Middle frontal gyrus (tissue), 1 donor: ENCODE data around the gene HPS4.
A peak's percentile ranks its signal among the peaks of the same experiment; 100 is the strongest.

Experiments
- DNase-seq: peaks from one replicate; pipeline ENCODE4 v3.0.0-alpha.2; 2015; ENCODE audit warnings: low spot score; ENCODE audit errors: extremely low spot score

The HPS4 gene

GRCh38 chr22:26466196-26466595 is 17.4 kb downstream of the HPS4 start:
- no peak for DNase-seq

- no peak for DNase-seq
These were observed 19.3 kb downstream of the HPS4 start for GRCh38 chr22:26464312-26464711.

- DNase-seq, result no peak
These were observed 19.9 kb downstream of the HPS4 start for GRCh38 chr22:26463688-26464087.

- DNase-seq, result no peak
These were observed 20.4 kb downstream of the HPS4 start for GRCh38 chr22:26463101-26463661.

- DNase-seq, result no peak
These were observed 20.9 kb downstream of the HPS4 start for GRCh38 chr22:26462641-26463040.

- no peak for DNase-seq
These were observed 21.5 kb downstream of the HPS4 start for GRCh38 chr22:26462051-26462450.

GRCh38 chr22:26461188-26461810 is 22.3 kb downstream of the HPS4 start:
- DNase-seq, result no peak

- no peak for DNase-seq
These were observed 23.4 kb downstream of the HPS4 start for GRCh38 chr22:26460202-26460601.

GRCh38 chr22:26457661-26458272 is 25.8 kb downstream of the HPS4 start:
- DNase-seq, result no peak

- DNase-seq, result no peak
These were observed 29.6 kb downstream of the HPS4 start for GRCh38 chr22:26453812-26454500.

GRCh38 chr22:26453216-26453615 is 30.4 kb downstream of the HPS4 start:
- no peak for DNase-seq

- DNase-seq, result no peak
These were observed 31.2 kb downstream of the HPS4 start for GRCh38 chr22:26452236-26453016.

GRCh38 chr22:26450453-26451185 is 33.0 kb downstream of the HPS4 start:
- no peak for DNase-seq

GRCh38 chr22:26448941-26449340 is 34.6 kb downstream of the HPS4 start:
- DNase-seq, result no peak

- DNase-seq, result no peak
These were observed 35.2 kb downstream of the HPS4 start for GRCh38 chr22:26448334-26448733.

GRCh38 chr22:26447584-26448329 is 35.8 kb downstream of the HPS4 start:
- peak; percentile 3 for DNase-seq

- no peak for DNase-seq
These were observed 36.6 kb downstream of the HPS4 start for GRCh38 chr22:26446808-26447515.

GRCh38 chr22:26445577-26446275 is 37.9 kb downstream of the HPS4 start:
- DNase-seq, result no peak

- no peak for DNase-seq
These were observed 38.8 kb downstream of the HPS4 start for GRCh38 chr22:26444777-26445176.
